ENCODE results near the gene CCND1.

Gene CCND1

DNA sequence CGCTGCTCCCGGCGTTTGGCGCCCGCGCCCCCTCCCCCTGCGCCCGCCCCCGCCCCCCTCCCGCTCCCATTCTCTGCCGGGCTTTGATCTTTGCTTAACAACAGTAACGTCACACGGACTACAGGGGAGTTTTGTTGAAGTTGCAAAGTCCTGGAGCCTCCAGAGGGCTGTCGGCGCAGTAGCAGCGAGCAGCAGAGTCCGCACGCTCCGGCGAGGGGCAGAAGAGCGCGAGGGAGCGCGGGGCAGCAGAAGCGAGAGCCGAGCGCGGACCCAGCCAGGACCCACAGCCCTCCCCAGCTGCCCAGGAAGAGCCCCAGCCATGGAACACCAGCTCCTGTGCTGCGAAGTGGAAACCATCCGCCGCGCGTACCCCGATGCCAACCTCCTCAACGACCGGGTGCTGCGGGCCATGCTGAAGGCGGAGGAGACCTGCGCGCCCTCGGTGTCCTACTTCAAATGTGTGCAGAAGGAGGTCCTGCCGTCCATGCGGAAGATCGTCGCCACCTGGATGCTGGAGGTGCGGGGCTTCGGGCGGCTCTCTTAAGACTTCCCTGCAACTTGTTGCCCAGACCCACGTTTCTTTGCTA is at the start of gene CCND1:
TSS of gene CCND1 (plus strand) at position 162 of the 587 bp plus-strand sequence. CDS start at position 320, 158 bp downstream.
- peak in 1 of 3 donors; percentile 22 for DNase-seq (ENCODE audit: low read depth in 3 of 3, low spot score in 1 of 3)

GRCh38 chr11:69592986-69593650 is 47.8 kb upstream of the CCND1 start:
- no peak for DNase-seq (ENCODE audit: low read depth in 3 of 3, low spot score in 1 of 3)

DNA sequence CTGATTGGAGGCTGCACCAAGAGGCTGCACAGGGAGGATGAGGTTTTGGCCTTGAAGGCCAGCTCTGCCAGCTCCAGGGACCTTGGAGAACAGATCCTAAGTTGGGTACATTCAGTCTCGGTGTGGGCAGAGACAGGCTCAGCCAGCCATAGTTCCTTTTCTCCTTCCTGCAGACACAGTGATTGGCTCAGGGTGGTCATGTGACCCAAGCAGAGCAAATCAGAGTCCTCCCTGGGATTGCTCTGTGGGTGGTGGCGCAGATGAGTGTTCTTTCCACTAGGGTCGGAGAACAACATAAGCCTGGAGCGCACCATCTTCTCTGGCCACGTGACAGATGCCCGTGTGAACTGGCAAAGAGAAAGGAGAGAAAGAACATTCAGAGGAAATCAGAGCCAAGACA is 47.1 kb upstream of the CCND1 start:
- DNase-seq (ENCODE audit: low read depth in 3 of 3, low spot score in 1 of 3), result no peak

- DNase-seq (ENCODE audit: low read depth in 3 of 3, low spot score in 1 of 3), result no peak
Measured at GRCh38 chr11:69594481-69594880, 46.5 kb upstream of the CCND1 start.

- DNase-seq (ENCODE audit: low read depth in 3 of 3, low spot score in 1 of 3), result no peak
Measured at GRCh38 chr11:69595805-69596665, 44.9 kb upstream of the CCND1 start.

- no peak for DNase-seq (ENCODE audit: low read depth in 3 of 3, low spot score in 1 of 3)
Measured at GRCh38 chr11:69598147-69598546, 42.8 kb upstream of the CCND1 start.

- DNase-seq (ENCODE audit: low read depth in 3 of 3, low spot score in 1 of 3), result no peak
Measured at GRCh38 chr11:69599502-69599901, 41.5 kb upstream of the CCND1 start.

GRCh38 chr11:69600001-69600400 is 41.0 kb upstream of the CCND1 start:
- DNase-seq (ENCODE audit: low read depth in 3 of 3, low spot score in 1 of 3), result no peak

DNA sequence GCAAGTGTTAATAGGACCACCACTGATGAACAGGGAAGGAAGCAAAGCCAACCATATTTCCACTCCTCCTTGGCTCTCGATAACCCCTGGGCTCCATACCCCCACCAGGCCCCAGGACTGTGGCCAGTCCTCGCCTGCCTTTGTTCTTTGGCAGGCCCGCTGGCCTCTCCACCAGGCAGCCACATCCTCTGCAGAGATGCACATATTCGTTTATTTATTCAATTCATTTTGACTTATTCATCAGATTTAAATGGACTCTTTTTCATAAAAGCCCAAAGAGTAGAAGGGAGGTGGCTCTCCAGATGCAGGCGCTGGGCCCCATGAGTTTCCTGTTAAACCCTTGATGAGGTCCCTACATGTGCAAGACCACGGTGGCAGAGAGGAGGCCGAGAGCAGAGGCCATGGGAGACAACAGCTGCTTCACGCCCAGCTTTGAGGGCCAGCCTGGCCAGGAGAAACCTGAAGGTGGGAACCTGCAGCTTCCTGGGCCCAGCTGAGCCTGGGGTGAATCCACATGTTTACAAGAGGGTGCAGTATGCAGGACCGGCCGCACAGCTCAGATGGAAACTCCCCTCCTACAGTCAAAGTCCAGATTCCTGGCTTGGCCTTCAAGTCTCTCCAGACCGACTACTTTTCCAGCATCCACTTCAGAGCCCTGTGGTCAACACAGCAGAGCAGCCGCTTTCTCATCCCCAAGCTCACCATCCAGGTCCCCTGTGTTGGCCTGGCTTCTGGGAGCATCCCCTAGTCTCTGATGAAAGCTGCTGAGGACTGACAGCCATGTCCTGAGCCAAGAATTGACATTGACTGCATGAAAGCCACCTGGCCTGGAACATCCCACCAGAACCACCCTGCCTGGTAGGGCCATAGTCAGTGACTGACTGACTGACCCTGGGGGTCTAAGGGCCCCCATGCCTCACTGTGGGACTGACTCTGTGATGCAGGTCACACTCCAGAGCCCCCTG is 39.7 kb upstream of the CCND1 start:
- no peak for DNase-seq (ENCODE audit: low read depth in 3 of 3, low spot score in 1 of 3)

DNA sequence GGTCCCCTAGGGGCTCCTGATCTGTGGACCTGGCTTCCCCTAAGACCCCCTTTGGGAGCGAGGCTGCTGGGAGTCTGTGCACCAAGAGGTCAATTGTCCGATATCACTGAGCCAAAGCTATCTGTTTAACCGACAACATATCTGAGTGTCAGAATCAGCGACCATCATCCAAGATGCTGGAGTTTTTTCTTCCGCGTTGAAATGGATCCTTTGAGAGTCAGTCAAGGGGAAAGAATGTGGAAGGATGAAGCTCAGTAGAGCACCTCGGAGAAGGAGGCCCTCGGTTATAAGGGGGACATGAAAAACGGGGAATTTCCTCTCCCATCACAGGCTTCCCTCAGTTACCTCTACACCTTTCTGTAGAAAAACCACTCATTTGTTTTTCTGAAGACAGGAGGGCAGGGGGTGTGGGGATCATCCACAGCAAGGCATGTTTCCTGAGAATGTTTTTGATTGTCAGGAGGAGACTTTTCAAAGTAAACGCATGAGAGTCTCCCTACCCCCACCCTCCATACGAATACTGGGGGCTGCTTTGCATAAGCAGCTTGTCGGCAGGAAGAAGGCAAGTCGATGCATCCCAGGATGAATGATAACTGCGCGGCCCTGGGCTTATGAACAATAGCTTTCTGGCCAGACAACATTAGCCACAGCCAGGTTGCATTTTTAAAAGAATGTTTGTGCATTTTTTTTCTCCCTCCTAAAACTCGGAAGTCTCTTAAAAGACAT is 37.7 kb upstream of the CCND1 start:
- no peak for DNase-seq (ENCODE audit: low read depth in 3 of 3, low spot score in 1 of 3)

DNA sequence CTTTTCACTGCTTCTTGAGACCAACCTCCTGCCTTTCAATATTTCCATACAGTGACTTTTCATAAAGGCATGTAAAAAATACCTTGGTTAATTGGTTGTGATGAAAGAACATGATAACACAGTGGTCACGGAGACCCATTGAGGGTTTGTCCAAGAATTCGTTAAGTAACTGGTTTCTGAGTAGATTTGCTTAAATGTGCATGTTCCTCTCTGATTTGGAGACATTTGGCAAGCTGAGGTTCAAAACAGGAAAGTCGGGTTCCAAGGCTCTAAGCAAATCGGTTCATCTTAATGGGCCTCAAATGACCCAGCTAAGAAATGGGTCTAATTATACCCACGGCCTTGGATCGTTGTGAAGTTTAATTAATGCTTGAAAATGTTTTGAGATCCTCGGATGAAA is 36.9 kb upstream of the CCND1 start:
- DNase-seq (ENCODE audit: low read depth in 3 of 3, low spot score in 1 of 3), result no peak

DNA sequence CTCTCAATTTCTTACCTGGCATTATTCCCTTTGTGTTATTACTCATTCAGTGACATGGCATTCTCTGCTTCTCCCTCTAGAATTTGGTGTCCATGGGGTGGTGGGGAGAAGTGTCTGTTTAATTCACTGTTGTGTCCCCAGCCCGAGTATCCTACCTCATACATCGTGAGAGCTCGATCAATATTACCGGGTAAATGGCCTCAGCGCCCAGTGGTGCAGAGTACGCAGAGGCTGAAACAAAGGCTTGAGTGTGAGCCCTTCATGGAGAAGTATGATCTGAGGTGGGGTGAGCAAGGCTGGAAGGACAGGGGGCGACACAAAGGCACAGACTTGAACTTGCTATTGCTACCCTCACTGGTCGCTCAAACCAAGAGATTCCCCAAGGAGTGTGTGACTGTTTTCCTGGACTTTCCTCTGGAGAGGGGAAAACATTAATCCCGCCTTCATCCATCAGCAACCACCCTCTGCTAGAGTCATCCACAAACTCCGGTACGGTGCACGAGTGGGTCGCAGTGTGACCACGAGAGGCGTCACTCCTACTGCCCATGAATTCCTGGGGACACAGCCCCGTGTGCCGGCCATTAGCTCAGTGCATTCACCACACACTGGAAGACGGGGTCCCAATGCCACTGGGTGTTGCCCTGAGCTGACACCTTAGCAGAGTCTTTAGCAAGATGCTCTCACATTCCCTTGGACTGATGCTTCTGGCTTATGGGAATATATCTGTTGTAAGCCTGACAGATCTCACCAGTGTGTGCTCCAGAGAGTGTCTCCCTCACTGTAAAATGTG is 35.0 kb upstream of the CCND1 start:
- no peak for DNase-seq (ENCODE audit: low read depth in 3 of 3, low spot score in 1 of 3)

DNA sequence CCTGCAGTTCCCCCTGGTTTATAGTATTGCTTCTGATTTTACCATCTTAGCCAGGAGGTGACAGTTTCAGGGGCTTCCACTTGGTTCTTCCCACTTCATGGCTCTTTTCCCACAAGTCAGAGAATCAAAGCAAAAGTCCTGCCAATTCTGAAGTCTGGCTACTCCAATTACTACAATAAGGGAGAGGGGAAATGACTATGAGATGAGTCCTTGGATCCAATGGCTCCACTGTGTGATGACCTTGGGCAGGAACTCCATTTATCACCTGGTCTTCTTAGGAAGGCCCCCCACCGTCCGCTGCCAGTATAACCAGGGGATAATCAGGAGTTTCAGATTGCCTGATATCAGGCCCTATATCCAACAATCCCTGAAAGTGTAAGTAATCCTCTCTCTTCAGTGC is 31.6 kb upstream of the CCND1 start:
- no peak for DNase-seq (ENCODE audit: low read depth in 3 of 3, low spot score in 1 of 3)

DNA sequence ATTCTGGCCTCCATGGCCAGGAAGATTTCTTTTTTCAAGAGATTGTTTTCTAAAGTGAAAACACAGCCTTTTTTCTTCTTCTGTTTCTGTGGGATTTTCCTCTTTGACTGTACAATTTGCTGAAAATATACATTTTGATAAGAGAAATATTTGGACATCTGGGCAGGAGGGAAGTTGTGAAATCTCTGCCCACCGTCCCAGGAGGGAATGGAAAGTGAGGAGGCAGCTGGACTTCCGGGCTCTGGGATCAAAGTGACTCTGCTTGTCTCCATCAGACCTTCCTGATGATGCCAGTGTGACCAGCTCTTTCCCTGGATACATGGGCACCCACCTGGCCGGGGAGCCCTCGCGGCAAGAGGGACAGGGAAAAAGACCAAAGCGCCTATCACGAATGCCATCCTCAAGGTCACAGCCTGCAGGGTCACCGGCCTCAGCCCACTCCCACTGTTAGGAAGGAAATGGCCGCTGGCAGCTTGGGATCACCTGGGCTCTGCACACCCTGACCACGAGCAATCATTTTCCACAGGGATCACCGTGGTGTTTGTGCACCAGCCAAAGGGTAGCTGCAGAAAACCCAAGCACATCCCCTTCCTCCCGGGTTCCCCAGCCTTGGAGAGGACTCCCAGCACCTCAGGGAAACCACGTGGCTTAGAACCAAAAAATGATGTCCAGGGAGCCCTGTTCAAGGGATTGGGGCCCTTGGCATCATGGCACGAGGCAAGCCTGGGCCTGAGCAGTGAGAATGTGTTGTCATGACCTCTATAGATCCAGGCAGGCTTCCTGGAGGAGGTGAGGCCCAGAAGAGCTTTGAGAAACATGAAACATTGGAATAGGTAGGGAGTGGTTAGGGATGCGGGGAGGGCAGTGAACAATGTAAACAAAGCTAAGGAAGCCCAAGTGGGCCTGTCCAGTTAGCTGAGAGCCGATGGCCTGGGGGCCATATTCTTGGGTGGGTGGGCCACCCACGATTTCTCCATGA is 29.1 kb upstream of the CCND1 start:
- DNase-seq (ENCODE audit: low read depth in 3 of 3, low spot score in 1 of 3), result no peak

- no peak for DNase-seq (ENCODE audit: low read depth in 3 of 3, low spot score in 1 of 3)
Measured at GRCh38 chr11:69613594-69613993, 27.4 kb upstream of the CCND1 start.

DNA sequence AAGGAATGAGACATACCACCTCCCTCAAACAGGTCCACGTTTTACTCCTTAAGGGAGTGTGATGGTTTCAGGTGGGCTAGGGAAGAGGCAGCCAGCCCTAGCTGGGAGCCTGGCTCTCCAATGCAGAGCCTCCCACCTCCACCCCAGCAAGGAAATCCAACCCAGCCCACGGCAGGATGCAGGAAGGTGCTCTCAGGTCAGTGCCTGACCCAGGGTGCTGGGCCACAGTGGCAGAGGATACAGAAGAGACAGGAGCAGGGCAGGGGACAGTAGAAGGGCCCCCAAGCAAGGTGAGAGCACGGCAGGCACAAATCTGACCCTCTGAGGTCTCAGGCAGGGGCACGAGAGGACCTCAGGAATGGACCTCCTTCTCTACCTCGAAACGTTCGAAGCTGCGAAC is 26.9 kb upstream of the CCND1 start:
- DNase-seq (ENCODE audit: low read depth in 3 of 3, low spot score in 1 of 3), result no peak

GRCh38 chr11:69615545-69616278 is 25.2 kb upstream of the CCND1 start:
- DNase-seq (ENCODE audit: low read depth in 3 of 3, low spot score in 1 of 3), result no peak

DNA sequence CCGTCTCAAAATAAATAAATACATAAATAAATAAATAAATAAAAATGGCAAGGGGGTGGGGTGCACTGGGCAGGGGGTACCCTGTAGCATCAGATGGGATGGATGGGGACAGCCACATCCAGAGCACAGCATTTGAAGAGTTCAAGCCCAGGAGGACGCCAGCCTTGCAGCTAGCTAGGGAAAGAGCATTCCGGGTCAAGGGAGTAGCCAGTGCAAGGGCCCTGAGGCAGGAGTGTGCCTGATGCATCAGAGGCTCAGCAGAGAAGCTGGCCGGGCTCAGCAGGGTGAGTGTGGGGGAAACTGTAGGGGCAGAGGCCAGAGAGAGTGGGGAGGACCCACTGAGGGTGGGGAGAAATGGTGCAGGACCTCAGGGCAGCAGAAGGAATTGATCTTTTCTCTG is 23.7 kb upstream of the CCND1 start:
- no peak for DNase-seq (ENCODE audit: low read depth in 3 of 3, low spot score in 1 of 3)
